Neural progenitor cell (in vitro differentiated cells): ENCODE data around the gene MARCKSL1. TPM values are rescaled to one million over a fixed set of nuclear protein-coding genes. Genes with fewer than 3 reads are reported as not detected.
A peak's percentile ranks its signal among the peaks of the same experiment; 100 is the strongest.

ENCODE experiments used
- DNase-seq: peaks from one replicate; pipeline ENCODE4 v3.0.0-alpha.2; 2016; ENCODE audit warnings: low spot score
- H2AFZ ChIP-seq: fragments of 200-600 bp; sonication (generic); replicated peaks from 2 replicates; pipeline ENCODE4 v1.6.1; 2016; ENCODE audit warnings: antibody characterized with exemption
- H3F3A ChIP-seq: fragments of 200-600 bp; sonication (generic); 2 replicates; pipeline ENCODE4 v1.6.1; 2016; ENCODE audit warnings: antibody characterized with exemption, low read depth
- H3K27ac ChIP-seq: fragments of 200-600 bp; sonication (generic); 2 replicates; pipeline ENCODE4 v1.5.1; 2016; ENCODE audit warnings: mild to moderate bottlenecking
- H3K27me3 ChIP-seq: fragments of 200-600 bp; sonication (generic); 2 replicates; pipeline ENCODE4 v1.6.1; 2016; ENCODE audit warnings: mild to moderate bottlenecking, moderate library complexity
- H3K36me3 ChIP-seq: fragments of 200-600 bp; sonication (generic); 2 replicates; pipeline ENCODE4 v1.5.1; 2016
- H3K4me1 ChIP-seq: fragments of 200-600 bp; sonication (generic); 2 replicates; pipeline ENCODE4 v1.6.1; 2016; ENCODE audit warnings: mixed run types
- H3K4me2 ChIP-seq: fragments of 200-600 bp; sonication (generic); 2 replicates; pipeline ENCODE4 v1.6.1; 2016
- H3K4me3 ChIP-seq: fragments of 200-600 bp; sonication (generic); 2 replicates; pipeline ENCODE4 v1.5.1; 2016
- H3K79me2 ChIP-seq: fragments of 200-600 bp; sonication (generic); 2 replicates; pipeline ENCODE4 v1.6.1; 2016; ENCODE audit warnings: low read depth
- H3K9ac ChIP-seq: fragments of 200-600 bp; sonication (generic); 2 replicates; pipeline ENCODE4 v1.6.1; 2016
- H3K9me3 ChIP-seq: fragments of 200-600 bp; sonication (generic); 2 replicates; pipeline ENCODE4 v1.5.1; 2016; ENCODE audit warnings: low read depth
- H4K20me1 ChIP-seq: fragments of 200-600 bp; sonication (generic); 2 replicates; pipeline ENCODE4 v1.6.1; 2016; ENCODE audit warnings: low read depth
- H3K27ac Mint-ChIP-seq: 3 replicates; pipeline ENCODE4 v1.8.0; 2021; ENCODE audit warnings: mixed read lengths
- H3K27me3 Mint-ChIP-seq: 2 replicates; pipeline ENCODE4 v1.8.0; 2022; ENCODE audit warnings: low read depth, mild to moderate bottlenecking, inconsistent platforms, moderate library complexity, mixed read lengths; ENCODE audit not compliant: insufficient read depth
- H3K36me3 Mint-ChIP-seq: 3 replicates; pipeline ENCODE4 v1.8.0; 2021; ENCODE audit warnings: mixed read lengths
- H3K4me1 Mint-ChIP-seq: 3 replicates; pipeline ENCODE4 v1.8.0; 2021; ENCODE audit warnings: mixed read lengths
- H3K4me3 Mint-ChIP-seq: 3 replicates; pipeline ENCODE4 v1.8.0; 2021; ENCODE audit warnings: mild to moderate bottlenecking, moderate library complexity, mixed read lengths
- H3K9me3 Mint-ChIP-seq: 3 replicates; pipeline ENCODE4 v1.8.0; 2020; ENCODE audit warnings: mixed read lengths
- CTCF ChIP-seq: fragments of 200-600 bp; sonication (generic); IDR thresholded peaks from 2 replicates; pipeline ENCODE4 v1.5.1; 2017; ENCODE audit warnings: antibody characterized with exemption, mild to moderate bottlenecking
- EZH2 ChIP-seq: fragments of 200-600 bp; sonication (generic); IDR thresholded peaks from 2 replicates; pipeline ENCODE4 v1.6.1; 2017; ENCODE audit warnings: antibody characterized with exemption, mild to moderate bottlenecking, moderate library complexity
- EZH2phosphoT487 ChIP-seq: fragments of 200-600 bp; sonication (generic); IDR thresholded peaks from 2 replicates; pipeline ENCODE4 v1.6.1; 2017; ENCODE audit warnings: antibody characterized with exemption
- total RNA-seq: library from RNA; depleted of rRNA; stranded (reverse); fragments of >200 nt; gene quantifications from 2 replicates; pipeline ENCODE4 v1.2.3, GENCODE V29; 2015; ENCODE audit warnings: low replicate concordance

Gene MARCKSL1
- total RNA-seq, 1 donor from 2014 or later = 258 TPM

GRCh38 chr1:32367912-32368635, 32.0 kb upstream of the MARCKSL1 start:
- TF ChIP-seq CTCF (no peak), EZH2phosphoT487 (no peak), EZH2 (no peak)
- Histone ChIP-seq H3K27ac (no peak overlapping the region), H3K27me3 (no peaks in the 10 kb centered on the region), H3K9me3 (no peaks in the 10 kb centered on the region), H3K4me2 (no peak overlapping the region), H4K20me1 (peaks cover 3% of the 10 kb centered on the region), H3K4me3 (no peak overlapping the region), H3F3A (peaks cover 2% of the 10 kb centered on the region), H3K79me2 (no peaks in the 10 kb centered on the region), H3K36me3 (no peaks in the 10 kb centered on the region), H3K4me1 (no peaks in the 10 kb centered on the region), H3K9ac (no peak overlapping the region), H2AFZ (no peak overlapping the region)
- H3K27ac Mint-ChIP-seq = no peak overlapping the region
- peaks cover 14% of the 10 kb centered on the region for H3K36me3 Mint-ChIP-seq
- peaks cover 2% of the 10 kb centered on the region for H3K4me1 Mint-ChIP-seq
- H3K9me3 Mint-ChIP-seq = no peaks in the 10 kb centered on the region
- no peak for DNase-seq
- H3K4me3 Mint-ChIP-seq = no peak overlapping the region
- H3K27me3 Mint-ChIP-seq = peaks cover 13% of the 10 kb centered on the region

- Mint-ChIP-seq H3K27ac (no peak overlapping the region), H3K27me3 (peaks cover 15% of the 10 kb centered on the region), H3K4me1 (peaks cover 11% of the 10 kb centered on the region), H3K36me3 (peaks cover 18% of the 10 kb centered on the region), H3K4me3 (peak overlapping the region; percentile 9), H3K9me3 (no peaks in the 10 kb centered on the region)
- peaks cover 4% of the 10 kb centered on the region for H3K4me1 ChIP-seq
- H3K4me2 ChIP-seq = no peak overlapping the region
- no peaks in the 10 kb centered on the region for H3K9me3 ChIP-seq
- H4K20me1 ChIP-seq = peaks cover 6% of the 10 kb centered on the region
- peaks cover 12% of the 10 kb centered on the region for H3F3A ChIP-seq
- DNase-seq = no peak
- H3K9ac ChIP-seq = no peak overlapping the region
- peaks cover 26% of the 10 kb centered on the region for H3K27me3 ChIP-seq
- H3K79me2 ChIP-seq = no peaks in the 10 kb centered on the region
- TF ChIP-seq EZH2phosphoT487 (no peak), CTCF (no peak), EZH2 (no peak)
- H2AFZ ChIP-seq = no peak overlapping the region
- no peak overlapping the region for H3K27ac ChIP-seq
- no peaks in the 10 kb centered on the region for H3K36me3 ChIP-seq
- no peak overlapping the region for H3K4me3 ChIP-seq
Measured at GRCh38 chr1:32365445-32365844, 29.4 kb upstream of the MARCKSL1 start.

- Mint-ChIP-seq H3K4me3 (no peak overlapping the region), H3K4me1 (peaks cover 12% of the 10 kb centered on the region), H3K27ac (no peak overlapping the region), H3K27me3 (peaks cover 14% of the 10 kb centered on the region), H3K36me3 (peaks cover 18% of the 10 kb centered on the region), H3K9me3 (no peaks in the 10 kb centered on the region)
- Histone ChIP-seq H2AFZ (no peak overlapping the region), H3K27ac (no peak overlapping the region), H3K4me2 (no peak overlapping the region), H3K36me3 (no peaks in the 10 kb centered on the region), H3K9ac (no peak overlapping the region), H3F3A (peaks cover 12% of the 10 kb centered on the region), H4K20me1 (peaks cover 6% of the 10 kb centered on the region), H3K4me1 (peaks cover 4% of the 10 kb centered on the region), H3K27me3 (peaks cover 30% of the 10 kb centered on the region), H3K4me3 (no peak overlapping the region), H3K9me3 (no peaks in the 10 kb centered on the region), H3K79me2 (no peaks in the 10 kb centered on the region)
- no peak for DNase-seq
- TF ChIP-seq EZH2 (no peak), CTCF (no peak)
Measured at GRCh38 chr1:32364836-32365235, 28.8 kb upstream of the MARCKSL1 start.
